PC-3 (cell line): ENCODE measurements around the gene DCLRE1C.

Experiments used
- CTCF ChIP-seq: fragments of 300-600 bp; sonication (generic); conservative IDR thresholded peaks from 2 replicates; pipeline ENCODE4 v1.5.1; 2017; ENCODE audit warnings: antibody characterized with exemption, low read depth, mild to moderate bottlenecking, low read length
- EZH2 ChIP-seq: fragments of 300-600 bp; sonication (generic); IDR thresholded peaks from one replicate; pipeline ENCODE4 v1.6.1; 2017; ENCODE audit warnings: antibody characterized with exemption, mild to moderate bottlenecking, low read length; ENCODE audit not compliant: unreplicated experiment

GRCh38 chr10:14879928-14880193, 74.0 kb downstream of the DCLRE1C start:
- TF ChIP-seq CTCF (no peak), EZH2 (no peak)
